Suppressor macrophage treated with lipopolysaccharide for 1 hour (primary cell): ENCODE data around the gene LAMA2.

Experiments
- DNase-seq, 3 donors: peaks; one replicate each; pipeline ENCODE4 v3.0.0-alpha.2; 2020 to 2022

LAMA2 gene

DNA sequence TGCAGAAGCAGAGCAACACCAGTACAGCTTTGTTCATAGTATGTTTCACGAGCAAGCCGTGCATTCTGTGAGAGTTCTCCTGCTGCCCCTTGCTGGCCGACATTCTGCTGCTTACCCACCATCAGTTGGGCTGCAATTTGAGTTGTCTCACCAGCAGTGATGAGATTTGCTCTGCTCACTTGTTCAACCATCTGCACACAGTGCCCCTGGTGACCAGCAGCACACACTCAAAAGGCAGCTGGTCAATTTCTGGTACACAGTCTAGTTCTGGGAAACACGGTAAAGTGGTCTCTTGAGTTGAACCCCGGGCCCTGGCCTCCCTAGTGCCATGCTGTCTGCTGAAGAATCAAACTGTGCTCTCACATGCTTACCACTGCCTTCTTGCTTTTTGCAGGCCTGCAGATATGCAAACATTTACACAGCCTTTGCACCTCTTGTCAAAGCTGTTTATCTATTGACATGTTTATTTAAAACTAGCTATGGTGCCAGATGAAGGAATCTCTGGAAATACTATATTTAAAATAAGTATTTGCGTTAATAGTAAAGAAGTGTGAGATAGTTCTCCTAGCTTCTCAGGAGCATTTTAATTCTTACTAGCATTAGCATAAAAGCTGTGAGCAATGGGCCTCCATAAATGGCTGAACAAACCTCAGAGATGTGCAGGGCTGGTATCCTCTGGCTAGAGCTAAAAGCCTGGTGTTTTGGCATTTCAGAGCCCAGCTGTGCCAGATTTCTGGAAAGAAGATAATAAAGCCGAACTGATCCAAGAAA lies 592.7 kb downstream of the LAMA2 start:
- DNase-seq = no peak

GRCh38 chr6:129476248-129476564 lies 593.3 kb downstream of the LAMA2 start:
- no peak for DNase-seq

GRCh38 chr6:129476810-129477209 lies 593.9 kb downstream of the LAMA2 start:
- no peak for DNase-seq

GRCh38 chr6:129478379-129478778 lies 595.4 kb downstream of the LAMA2 start:
- no peak for DNase-seq

DNA sequence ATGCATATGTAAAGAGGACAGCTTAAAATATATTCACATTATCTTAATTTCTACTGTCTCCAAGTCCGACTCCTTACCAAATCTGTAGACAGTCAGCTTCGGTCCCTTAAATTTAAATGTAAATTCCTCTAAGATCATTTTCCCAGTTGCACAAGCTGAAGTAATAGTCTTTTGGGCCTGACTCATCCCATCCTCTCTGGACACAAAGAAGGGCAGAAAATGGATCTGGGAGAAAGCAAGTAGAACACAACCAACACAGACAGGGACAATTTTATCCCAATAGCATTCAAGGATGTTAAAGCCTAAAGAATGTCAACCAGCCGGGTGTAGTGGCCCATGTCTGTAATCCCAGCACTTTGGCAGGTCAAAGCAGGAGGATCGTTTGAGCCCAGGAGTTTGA lies 598.8 kb downstream of the LAMA2 start:
- no peak for DNase-seq

DNA sequence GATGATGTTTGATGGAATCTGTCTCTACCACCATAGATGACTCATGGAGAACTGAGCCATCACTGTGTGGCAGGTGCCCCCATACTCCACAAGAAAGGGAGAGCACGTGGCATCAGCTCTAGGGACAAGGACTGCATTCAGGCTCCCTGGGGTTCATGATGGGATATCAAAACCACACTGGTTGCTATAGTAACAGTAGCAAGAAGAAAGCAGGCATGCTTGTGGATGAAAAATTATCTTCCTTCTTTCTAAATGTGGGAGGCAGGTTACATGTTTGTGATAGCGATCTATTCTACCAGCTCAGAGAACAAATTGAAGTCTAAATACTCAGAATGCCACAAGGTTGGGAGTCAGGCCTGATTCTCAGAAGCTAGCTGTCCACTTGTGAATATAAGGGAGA lies 602.8 kb downstream of the LAMA2 start:
- DNase-seq = no peak

GRCh38 chr6:129486327-129486726 lies 603.4 kb downstream of the LAMA2 start:
- no peak for DNase-seq

DNA sequence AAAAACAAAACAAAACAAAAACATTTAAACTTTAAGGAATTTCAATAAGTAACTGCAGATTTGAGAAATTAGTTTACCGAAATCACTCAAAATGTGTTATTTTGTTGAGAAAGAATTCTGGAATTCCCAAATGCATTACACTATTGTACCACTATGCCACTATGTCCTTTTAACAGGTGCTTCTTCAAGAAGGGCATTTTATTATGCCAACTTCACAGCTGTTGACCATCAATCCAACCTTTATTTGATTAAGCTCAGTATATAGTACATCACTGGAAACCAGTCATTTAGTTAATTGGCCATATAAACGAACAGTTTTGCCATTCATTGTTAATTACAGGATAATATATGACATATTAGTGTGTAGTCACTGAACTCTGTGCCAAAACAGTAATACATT lies 605.4 kb downstream of the LAMA2 start:
- DNase-seq = no peak

GRCh38 chr6:129489215-129489765 lies 606.4 kb downstream of the LAMA2 start:
- DNase-seq = no peak

- peak; percentile 90 to 98 (median 97) for DNase-seq
Observed at GRCh38 chr6:129490521-129491255, 607.8 kb downstream of the LAMA2 start.

DNA sequence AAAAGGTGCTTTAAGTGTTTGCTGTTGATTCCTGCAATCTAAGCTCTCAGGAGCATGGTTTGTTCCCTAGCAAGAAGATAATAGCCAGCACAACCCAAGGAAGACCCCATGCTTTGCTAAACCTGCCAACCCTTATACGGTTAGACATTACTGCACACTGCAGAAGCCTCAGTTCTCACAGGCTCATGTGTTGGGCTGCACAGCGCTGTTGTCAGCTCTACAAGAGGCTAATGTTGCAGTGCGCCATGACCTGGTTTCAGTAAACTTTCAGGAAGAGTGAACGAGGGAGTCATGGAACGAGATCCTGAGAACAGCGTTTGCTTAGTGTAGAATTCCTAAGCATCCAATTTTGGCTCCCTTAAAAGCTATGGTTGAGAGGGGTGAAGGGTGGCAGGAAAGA lies 608.5 kb downstream of the LAMA2 start:
- DNase-seq = no peak

GRCh38 chr6:129492260-129492659 lies 609.3 kb downstream of the LAMA2 start:
- DNase-seq = peak; percentile 35 to 42 (median 41)

GRCh38 chr6:129493354-129493902 lies 610.5 kb downstream of the LAMA2 start:
- no peak for DNase-seq

DNA sequence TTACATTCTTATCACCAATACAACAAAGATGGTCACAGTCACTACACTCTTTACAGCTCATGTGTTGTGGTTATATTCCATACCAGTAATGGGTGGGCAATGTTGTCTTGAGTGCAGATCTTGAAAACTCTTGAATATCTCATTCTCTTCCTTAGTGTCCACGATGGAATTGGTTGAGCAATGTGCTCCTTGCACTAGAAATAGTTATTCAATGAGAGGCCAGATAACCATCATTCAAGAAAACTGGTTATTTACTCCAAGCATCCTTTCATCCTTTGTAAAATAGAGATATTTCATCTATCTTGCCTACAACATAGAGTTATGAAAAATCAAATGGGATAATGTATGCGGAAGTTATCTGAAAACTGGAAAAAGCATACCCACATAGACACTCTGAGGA lies 611.2 kb downstream of the LAMA2 start:
- no peak for DNase-seq

GRCh38 chr6:129494586-129494985 lies 611.6 kb downstream of the LAMA2 start:
- no peak for DNase-seq

GRCh38 chr6:129495652-129496051 lies 612.7 kb downstream of the LAMA2 start:
- no peak for DNase-seq

DNA sequence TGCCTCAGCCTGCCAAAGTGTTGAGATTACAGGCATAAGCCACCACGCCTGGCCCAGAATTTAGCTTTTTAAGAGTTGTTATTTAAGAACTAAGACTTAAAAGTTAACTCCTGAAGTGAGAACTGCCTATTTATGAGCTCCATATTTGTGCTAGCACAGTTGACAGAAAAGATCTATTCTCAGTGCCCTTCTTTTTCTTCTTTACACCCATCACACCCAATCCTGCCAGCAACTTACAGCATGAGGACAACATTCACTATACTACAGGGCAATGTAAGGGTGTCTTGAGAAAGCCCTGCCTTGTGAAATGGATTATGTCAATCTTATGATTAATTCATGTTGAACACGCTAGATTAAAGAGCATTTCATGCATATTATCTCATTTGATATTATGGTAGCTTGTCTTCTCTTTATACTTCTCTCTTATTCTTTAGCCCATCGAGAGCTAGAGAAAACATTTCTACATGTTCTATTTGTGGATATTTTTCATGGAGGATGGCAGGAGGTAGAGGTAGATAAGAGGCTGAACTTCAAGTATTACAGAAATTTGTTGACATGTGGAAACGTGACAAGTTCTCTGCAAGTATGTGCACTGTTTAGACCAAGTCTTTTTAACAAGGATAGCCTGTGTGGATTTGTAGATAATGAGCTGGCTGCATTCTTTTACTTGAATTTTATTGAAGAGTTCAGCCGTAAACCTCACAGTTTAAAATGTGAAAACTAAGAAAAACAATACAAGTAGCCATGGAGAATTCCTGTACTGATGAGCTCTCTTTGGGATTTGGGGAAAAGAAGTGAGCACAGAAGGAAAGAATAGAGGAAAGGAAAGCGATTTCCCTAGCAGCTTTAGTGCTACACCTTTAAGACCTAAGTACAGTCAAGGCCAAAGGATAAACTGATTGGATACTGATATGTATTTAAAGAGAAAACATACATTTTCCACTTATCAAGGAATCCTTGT lies 614.8 kb downstream of the LAMA2 start:
- peak in 1 of 3 donors; percentile 27 for DNase-seq

- DNase-seq = peak in 2 of 3 donors; percentile 68 to 71
Observed at GRCh38 chr6:129498541-129498940, 615.6 kb downstream of the LAMA2 start.

DNA sequence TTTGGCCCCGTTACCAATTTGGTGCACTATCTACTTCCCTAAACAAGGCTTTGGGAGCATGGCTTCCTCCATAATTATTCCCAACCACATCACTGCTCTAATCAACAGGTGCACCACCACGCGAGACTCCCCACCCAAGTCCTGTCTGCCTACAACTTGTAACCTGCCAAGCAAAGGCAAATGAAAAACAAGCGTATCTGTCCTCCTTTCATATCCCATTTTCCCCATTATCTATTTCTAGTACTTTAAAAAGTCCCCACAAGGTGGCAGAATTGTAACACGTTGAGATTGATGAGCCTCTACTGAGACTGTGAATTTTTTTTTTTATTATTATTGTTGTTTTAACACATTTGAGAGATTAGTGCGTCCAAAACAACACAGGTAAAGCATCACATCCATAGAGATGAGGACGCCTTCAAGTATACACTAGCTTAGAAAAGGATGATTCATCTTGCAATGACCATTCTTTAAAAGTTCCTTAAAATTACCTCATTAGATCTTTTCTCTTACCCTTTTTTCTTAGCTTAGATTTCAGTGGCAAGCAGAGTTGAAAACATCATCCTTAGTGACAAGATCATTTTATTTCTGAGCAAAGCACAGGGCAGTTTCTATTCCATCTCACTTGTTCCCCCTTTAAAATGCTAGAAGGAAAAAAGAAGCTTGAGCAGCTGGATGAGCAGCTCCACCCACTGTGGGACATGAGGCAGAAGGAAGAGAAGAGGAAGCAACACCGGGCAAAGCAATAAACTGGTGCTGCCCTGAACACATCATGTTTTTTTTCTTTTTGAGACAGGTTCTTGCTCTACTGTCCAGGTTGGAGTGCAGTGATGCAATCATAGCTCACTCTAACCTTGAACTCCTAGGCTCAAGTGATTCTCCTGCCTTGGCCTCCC lies 616.3 kb downstream of the LAMA2 start:
- DNase-seq = peak; percentile 63 to 74 (median 68)

- DNase-seq = peak in 1 of 3 donors; percentile 25
Observed at GRCh38 chr6:129499843-129500219, 616.9 kb downstream of the LAMA2 start.

GRCh38 chr6:129500958-129501739 lies 618.2 kb downstream of the LAMA2 start:
- DNase-seq = peak; percentile 64 to 78 (median 72)
